Placental pericyte (primary cell): Measurements from ENCODE around the gene NAA25. TPM values are rescaled to one million over a fixed set of nuclear protein-coding genes. Genes with fewer than 3 reads are reported as not detected.

Experiments used
- small RNA-seq: library from RNA; depleted of rRNA; stranded (forward); fragments of <200 nt; gene quantifications from one replicate; pipeline ENCODE3, GENCODE V24; 2012; ENCODE audit warnings: low replicate concordance
- total RNA-seq: library from RNA; depleted of rRNA; stranded (reverse); fragments of >200 nt; gene quantifications from 2 replicates; pipeline ENCODE4 v1.2.3, GENCODE V29; 2012

Gene NAA25
- total RNA-seq, result 18.4 and 38.8 TPM in 2 replicates

DNA sequence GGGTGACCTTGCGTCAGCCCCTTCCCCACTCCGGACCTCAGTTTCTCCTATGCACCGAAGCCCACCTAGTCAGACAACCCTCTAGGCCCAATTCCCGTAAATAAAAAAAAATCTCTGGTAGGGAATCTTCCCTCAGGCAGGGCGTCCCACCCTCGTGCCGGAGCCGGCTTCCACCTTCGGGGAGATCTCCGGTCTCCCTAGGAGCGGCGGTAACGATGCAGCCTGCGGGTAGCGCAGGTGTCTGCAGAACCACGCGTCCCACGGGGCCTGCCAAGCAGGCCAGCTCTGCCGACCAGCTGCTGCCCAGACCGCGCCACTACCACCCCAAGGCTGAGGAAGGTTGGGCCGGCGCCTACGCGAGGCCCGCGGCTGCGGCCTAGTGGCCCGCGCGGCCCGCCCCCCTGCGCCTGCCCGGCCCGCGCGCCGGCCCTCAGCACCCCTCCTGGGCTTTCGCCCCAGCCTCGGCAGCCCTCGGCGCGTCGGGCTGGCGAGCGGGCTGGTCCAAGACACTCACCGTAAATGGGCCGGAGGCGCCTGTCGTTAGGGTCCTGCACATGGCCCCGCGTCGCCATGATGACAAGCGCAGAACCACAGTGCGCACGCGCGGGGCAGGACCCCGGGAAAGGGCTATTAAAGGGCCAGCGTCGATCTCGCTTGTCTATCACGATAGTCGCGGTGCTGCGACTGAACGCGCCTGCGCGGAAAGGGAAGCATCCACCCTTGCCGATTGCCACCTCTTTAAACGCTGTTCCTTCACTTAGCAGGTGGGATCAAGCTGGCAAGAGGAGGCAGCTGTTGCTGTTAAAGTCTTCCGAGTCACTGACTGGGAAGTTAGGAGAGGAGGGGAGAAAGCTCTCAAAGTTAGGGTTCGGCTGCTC, at the start of gene NAA25:
Gene NAA25, minus strand, starts transcription at position 582 of the 878 bp plus-strand sequence. Its CDS starts 10 bp downstream, at position 572.

DNA sequence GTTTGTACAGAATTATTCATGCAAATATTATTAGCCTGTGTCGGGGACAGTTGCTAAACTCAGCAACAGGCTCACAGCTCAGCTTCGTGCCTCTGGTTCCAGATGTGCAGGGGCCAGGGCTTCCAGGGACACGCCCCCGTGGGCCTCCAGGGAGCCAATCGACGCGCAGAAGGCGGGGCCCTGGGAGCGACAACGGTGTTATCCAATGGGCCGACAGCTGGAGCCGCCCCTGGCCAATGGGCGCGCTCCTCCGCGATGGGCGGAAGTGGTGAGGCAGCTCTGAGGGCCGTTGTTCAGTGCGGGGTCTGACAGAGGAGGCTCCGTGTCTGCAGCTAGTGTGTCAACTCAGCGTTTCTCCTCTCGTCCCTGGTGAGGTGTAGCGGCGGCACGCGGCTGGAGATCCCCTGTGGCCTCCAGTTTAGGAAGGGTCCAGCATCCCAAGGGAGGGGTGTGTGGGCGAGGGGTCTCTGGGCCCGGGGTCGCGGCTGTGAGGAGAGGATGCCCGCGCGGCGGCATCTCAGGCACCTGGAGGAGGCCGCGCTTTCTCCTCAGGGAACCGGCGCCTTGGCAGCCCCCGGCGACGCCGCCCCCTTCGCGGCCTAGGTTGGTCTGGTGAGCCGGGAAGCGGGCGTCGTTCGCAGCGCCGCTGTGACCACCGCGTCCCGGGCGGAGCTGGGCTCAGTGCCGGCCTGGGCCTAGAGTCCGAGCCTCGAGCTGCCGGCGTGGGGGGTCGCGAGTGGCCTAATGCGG, 16.8 kb upstream of the NAA25 start, which contains the start of gene TRAFD1:
Gene TRAFD1, plus strand, starts transcription at position 311 of the 750 bp plus-strand sequence. CDS start 4,963 bp downstream, outside the sequence.

DNA sequence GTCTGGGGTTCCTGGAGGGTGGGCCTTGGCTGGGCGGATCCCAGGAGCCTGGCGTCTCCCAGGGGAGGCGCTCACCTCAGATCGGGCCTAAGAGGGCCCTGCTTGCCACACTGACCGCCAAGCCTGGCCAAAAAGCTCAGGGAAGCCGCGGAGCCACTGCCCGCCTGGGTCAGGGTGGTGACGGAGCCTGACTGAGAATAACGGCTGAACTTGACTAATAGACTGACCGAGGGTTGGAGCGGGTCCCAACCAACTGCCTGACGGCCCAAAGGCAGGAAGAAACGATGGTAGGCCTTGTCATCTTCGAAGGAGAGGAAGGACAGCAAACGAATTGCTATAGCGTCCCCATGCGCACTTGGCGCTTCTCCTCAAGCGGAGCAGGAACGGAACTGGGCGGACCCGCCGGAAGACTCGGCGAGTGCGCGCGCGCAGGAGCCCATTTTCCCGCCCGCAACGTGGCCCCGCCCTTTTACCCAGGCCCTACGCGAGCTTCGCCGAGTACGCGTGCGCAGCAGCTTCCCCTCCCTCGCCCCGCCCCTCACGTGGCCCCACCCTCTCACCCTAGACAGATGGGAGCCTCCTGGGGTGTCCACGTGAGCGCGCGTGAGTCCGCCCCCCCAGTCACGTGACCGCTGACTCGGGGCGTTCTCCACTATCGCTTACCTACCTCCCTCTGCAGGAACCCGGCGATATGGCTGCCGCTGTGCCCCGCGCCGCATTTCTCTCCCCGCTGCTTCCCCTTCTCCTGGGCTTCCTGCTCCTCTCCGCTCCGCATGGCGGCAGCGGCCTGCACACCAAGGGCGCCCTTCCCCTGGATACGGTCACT, 95.6 kb downstream of the NAA25 start, which contains the start of the genes ERP29 and TMEM116:
Gene ERP29, plus strand, starts transcription at position 652 of the 826 bp plus-strand sequence. Its CDS starts 40 bp downstream, at position 692.
Gene TMEM116, minus strand, starts transcription at position 391 of the 826 bp plus-strand sequence. CDS start 7,895 bp downstream, outside the sequence.

Small RNA genes lying within 50 kb of the gene (small RNA-seq; reads per million reads assigned to genes)
- 0.10 reads per million for gene AC004024.1
- gene MIR3657, result not detected
- not detected for gene RF00019

Other genes with a start within 250 kb of the NAA25 start
- gene TMEM116, start 95.6 kb downstream of the NAA25 start, total RNA-seq, result 8.9 and 13.3 TPM in 2 replicates
- gene ERP29, start 95.4 kb downstream of the NAA25 start, total RNA-seq, result 26.6 and 107 TPM in 2 replicates
- gene TRAFD1, start 16.8 kb upstream of the NAA25 start, total RNA-seq, result 33.0 and 39.2 TPM in 2 replicates